Measurements from ENCODE around the gene SERPINI1.

Gene SERPINI1

GRCh38 chr3:167733961-167734497 is 1.5 kb upstream of the SERPINI1 start:
- H3K4me3 ChIP-seq (ENCODE audit: low read length in 2 of 2), result peak overlapping the region; percentile 92
- no peaks in the 10 kb centered on the region for H3K27me3 ChIP-seq (ENCODE audit: control insufficient read depth in 1 of 2, insufficient read depth in 2 of 2, low read length in 2 of 2)
- H3K9ac ChIP-seq (ENCODE audit: low read length in 2 of 2), result peak overlapping the region; percentile 85 to 88
- no peaks in the 10 kb centered on the region for H3K9me3 ChIP-seq (ENCODE audit: control insufficient read depth in 2 of 2, low read length in 2 of 2)
- H3K4me1 ChIP-seq (ENCODE audit: control insufficient read depth, insufficient read depth, low read length), result peaks cover 7% of the 10 kb centered on the region
- H3K27ac ChIP-seq (ENCODE audit: low read length), result peak overlapping the region; percentile 74
- H3K36me3 ChIP-seq (ENCODE audit: control insufficient read depth in 2 of 2, insufficient read depth in 2 of 2, low read length in 2 of 2), result peaks cover 0 to 4% of the 10 kb centered on the region in 2 donors

- Histone ChIP-seq H3K9me3 (ENCODE audit: control insufficient read depth in 2 of 2, low read length in 2 of 2) (no peaks in the 10 kb centered on the region), H3K9ac (ENCODE audit: low read length in 2 of 2) (peak within 1 kb of the TSS; percentile 85 to 88), H3K4me3 (ENCODE audit: low read length in 2 of 2) (peak within 1 kb of the TSS; percentile 92), H3K27ac (ENCODE audit: low read length) (peak within 1 kb of the TSS; percentile 74), H3K4me1 (ENCODE audit: control insufficient read depth, insufficient read depth, low read length) (peaks cover 7% of the 10 kb centered on the region), H3K27me3 (ENCODE audit: control insufficient read depth in 1 of 2, insufficient read depth in 2 of 2, low read length in 2 of 2) (no peaks in the 10 kb centered on the region), H3K36me3 (ENCODE audit: control insufficient read depth in 2 of 2, insufficient read depth in 2 of 2, low read length in 2 of 2) (peaks cover 0 to 4% of the 10 kb centered on the region in 2 donors)
These were observed 856 bp upstream of the SERPINI1 start, which contains the start of gene PDCD10 for GRCh38 chr3:167734498-167735232. TSS of gene PDCD10 (minus strand) at chr3:167734892. CDS start at chr3:167720157, 14,735 bp downstream.

GRCh38 chr3:167736264-167736787 is 805 bp downstream of the SERPINI1 start:
- peak overlapping the region in 1 of 2 donors; percentile 92 for H3K4me3 ChIP-seq (ENCODE audit: low read length in 2 of 2)
- H3K9ac ChIP-seq (ENCODE audit: low read length in 2 of 2), result peak overlapping the region in 1 of 2 donors; percentile 88
- no peaks in the 10 kb centered on the region for H3K27me3 ChIP-seq (ENCODE audit: control insufficient read depth in 1 of 2, insufficient read depth in 2 of 2, low read length in 2 of 2)
- peaks cover 0 to 4% of the 10 kb centered on the region in 2 donors for H3K36me3 ChIP-seq (ENCODE audit: control insufficient read depth in 2 of 2, insufficient read depth in 2 of 2, low read length in 2 of 2)
- peaks cover 7% of the 10 kb centered on the region for H3K4me1 ChIP-seq (ENCODE audit: control insufficient read depth, insufficient read depth, low read length)
- no peaks in the 10 kb centered on the region for H3K9me3 ChIP-seq (ENCODE audit: control insufficient read depth in 2 of 2, low read length in 2 of 2)
- no peak overlapping the region for H3K27ac ChIP-seq (ENCODE audit: low read length)

GRCh38 chr3:167736997-167737396 is 1.5 kb downstream of the SERPINI1 start:
- no peaks in the 10 kb centered on the region for H3K27me3 ChIP-seq (ENCODE audit: control insufficient read depth in 1 of 2, insufficient read depth in 2 of 2, low read length in 2 of 2)
- H3K27ac ChIP-seq (ENCODE audit: low read length), result no peak overlapping the region
- no peak overlapping the region for H3K4me3 ChIP-seq (ENCODE audit: low read length in 2 of 2)
- H3K4me1 ChIP-seq (ENCODE audit: control insufficient read depth, insufficient read depth, low read length), result peaks cover 7% of the 10 kb centered on the region
- H3K36me3 ChIP-seq (ENCODE audit: control insufficient read depth in 2 of 2, insufficient read depth in 2 of 2, low read length in 2 of 2), result no peaks in the 10 kb centered on the region
- H3K9me3 ChIP-seq (ENCODE audit: control insufficient read depth in 2 of 2, low read length in 2 of 2), result no peaks in the 10 kb centered on the region
- H3K9ac ChIP-seq (ENCODE audit: low read length in 2 of 2), result no peak overlapping the region

- Histone ChIP-seq H3K4me3 (ENCODE audit: low read length in 2 of 2) (no peak overlapping the region), H3K36me3 (ENCODE audit: control insufficient read depth in 2 of 2, insufficient read depth in 2 of 2, low read length in 2 of 2) (no peaks in the 10 kb centered on the region), H3K9me3 (ENCODE audit: control insufficient read depth in 2 of 2, low read length in 2 of 2) (no peaks in the 10 kb centered on the region), H3K9ac (ENCODE audit: low read length in 2 of 2) (no peak overlapping the region), H3K4me1 (ENCODE audit: control insufficient read depth, insufficient read depth, low read length) (peaks cover 7% of the 10 kb centered on the region), H3K27ac (ENCODE audit: low read length) (no peak overlapping the region), H3K27me3 (ENCODE audit: control insufficient read depth in 1 of 2, insufficient read depth in 2 of 2, low read length in 2 of 2) (no peaks in the 10 kb centered on the region)
These were observed 2.5 kb downstream of the SERPINI1 start for GRCh38 chr3:167738037-167738436.

- H3K4me3 ChIP-seq (ENCODE audit: low read length in 2 of 2), result no peak overlapping the region
- no peak overlapping the region for H3K9ac ChIP-seq (ENCODE audit: low read length in 2 of 2)
- H3K4me1 ChIP-seq (ENCODE audit: control insufficient read depth, insufficient read depth, low read length), result peaks cover 3% of the 10 kb centered on the region
- H3K27me3 ChIP-seq (ENCODE audit: control insufficient read depth in 1 of 2, insufficient read depth in 2 of 2, low read length in 2 of 2), result no peaks in the 10 kb centered on the region
- no peaks in the 10 kb centered on the region for H3K36me3 ChIP-seq (ENCODE audit: control insufficient read depth in 2 of 2, insufficient read depth in 2 of 2, low read length in 2 of 2)
- no peak overlapping the region for H3K27ac ChIP-seq (ENCODE audit: low read length)
- H3K9me3 ChIP-seq (ENCODE audit: control insufficient read depth in 2 of 2, low read length in 2 of 2), result no peaks in the 10 kb centered on the region
These were observed 3.8 kb downstream of the SERPINI1 start for GRCh38 chr3:167739190-167739810.

GRCh38 chr3:167740961-167741587 is 5.6 kb downstream of the SERPINI1 start:
- no peaks in the 10 kb centered on the region for H3K27me3 ChIP-seq (ENCODE audit: control insufficient read depth in 1 of 2, insufficient read depth in 2 of 2, low read length in 2 of 2)
- no peak overlapping the region for H3K27ac ChIP-seq (ENCODE audit: low read length)
- H3K9ac ChIP-seq (ENCODE audit: low read length in 2 of 2), result no peak overlapping the region
- no peaks in the 10 kb centered on the region for H3K9me3 ChIP-seq (ENCODE audit: control insufficient read depth in 2 of 2, low read length in 2 of 2)
- no peak overlapping the region for H3K4me3 ChIP-seq (ENCODE audit: low read length in 2 of 2)
- H3K4me1 ChIP-seq (ENCODE audit: control insufficient read depth, insufficient read depth, low read length), result no peaks in the 10 kb centered on the region
- no peaks in the 10 kb centered on the region for H3K36me3 ChIP-seq (ENCODE audit: control insufficient read depth in 2 of 2, insufficient read depth in 2 of 2, low read length in 2 of 2)

- Histone ChIP-seq H3K4me1 (ENCODE audit: control insufficient read depth, insufficient read depth, low read length) (no peaks in the 10 kb centered on the region), H3K36me3 (ENCODE audit: control insufficient read depth in 2 of 2, insufficient read depth in 2 of 2, low read length in 2 of 2) (no peaks in the 10 kb centered on the region), H3K27ac (ENCODE audit: low read length) (no peak overlapping the region), H3K27me3 (ENCODE audit: control insufficient read depth in 1 of 2, insufficient read depth in 2 of 2, low read length in 2 of 2) (no peaks in the 10 kb centered on the region), H3K9ac (ENCODE audit: low read length in 2 of 2) (no peak overlapping the region), H3K9me3 (ENCODE audit: control insufficient read depth in 2 of 2, low read length in 2 of 2) (no peaks in the 10 kb centered on the region), H3K4me3 (ENCODE audit: low read length in 2 of 2) (no peak overlapping the region)
These were observed 6.8 kb downstream of the SERPINI1 start for GRCh38 chr3:167742338-167742737.

GRCh38 chr3:167743799-167744198 is 8.3 kb downstream of the SERPINI1 start:
- no peaks in the 10 kb centered on the region for H3K4me1 ChIP-seq (ENCODE audit: control insufficient read depth, insufficient read depth, low read length)
- H3K27me3 ChIP-seq (ENCODE audit: control insufficient read depth in 1 of 2, insufficient read depth in 2 of 2, low read length in 2 of 2), result no peaks in the 10 kb centered on the region
- no peaks in the 10 kb centered on the region for H3K9me3 ChIP-seq (ENCODE audit: control insufficient read depth in 2 of 2, low read length in 2 of 2)
- H3K4me3 ChIP-seq (ENCODE audit: low read length in 2 of 2), result no peak overlapping the region
- no peak overlapping the region for H3K27ac ChIP-seq (ENCODE audit: low read length)
- no peak overlapping the region for H3K9ac ChIP-seq (ENCODE audit: low read length in 2 of 2)
- no peaks in the 10 kb centered on the region for H3K36me3 ChIP-seq (ENCODE audit: control insufficient read depth in 2 of 2, insufficient read depth in 2 of 2, low read length in 2 of 2)

GRCh38 chr3:167749209-167749608 is 13.7 kb downstream of the SERPINI1 start:
- H3K9me3 ChIP-seq (ENCODE audit: control insufficient read depth in 2 of 2, low read length in 2 of 2), result no peaks in the 10 kb centered on the region
- no peak overlapping the region for H3K9ac ChIP-seq (ENCODE audit: low read length in 2 of 2)
- H3K27ac ChIP-seq (ENCODE audit: low read length), result no peak overlapping the region
- no peaks in the 10 kb centered on the region for H3K27me3 ChIP-seq (ENCODE audit: control insufficient read depth in 1 of 2, insufficient read depth in 2 of 2, low read length in 2 of 2)
- H3K4me1 ChIP-seq (ENCODE audit: control insufficient read depth, insufficient read depth, low read length), result no peaks in the 10 kb centered on the region
- H3K36me3 ChIP-seq (ENCODE audit: control insufficient read depth in 2 of 2, insufficient read depth in 2 of 2, low read length in 2 of 2), result no peaks in the 10 kb centered on the region
- H3K4me3 ChIP-seq (ENCODE audit: low read length in 2 of 2), result no peak overlapping the region

All from stomach smooth muscle (tissue), 2 donors.